MM.1S (cell line): ENCODE results near the gene GID8.

Experiments used
- CTCF ChIP-seq: fragments of 300-600 bp; sonication (generic); IDR thresholded peaks from 2 replicates; pipeline ENCODE4 v1.5.1; 2016; ENCODE audit warnings: antibody characterized with exemption, low read length, mixed read lengths
- EZH2 ChIP-seq: fragments of 300-600 bp; sonication (generic); optimal IDR thresholded peaks from 2 replicates; pipeline ENCODE3; 2017; ENCODE audit warnings: low read depth, mild to moderate bottlenecking, antibody characterized with exemption, low read length, mixed read lengths
- EZH2phosphoT487 ChIP-seq: fragments of 300-600 bp; sonication (generic); IDR thresholded peaks from 2 replicates; pipeline ENCODE4 v1.6.1; 2018; ENCODE audit warnings: antibody characterized with exemption, low read length

- no peak for TF ChIP-seq CTCF
- TF ChIP-seq EZH2 = no peak
- no peak for TF ChIP-seq EZH2phosphoT487
Observed at GRCh38 chr20:62959101-62959971, 21.4 kb downstream of the GID8 start.
